ENCODE results near the gene BAK1.
"Not testable (repeated sequence)": the region's sequence is repeated elsewhere in the genome, so short reads cannot be mapped to it uniquely, and the experiment has no call there.

The BAK1 gene

DNA sequence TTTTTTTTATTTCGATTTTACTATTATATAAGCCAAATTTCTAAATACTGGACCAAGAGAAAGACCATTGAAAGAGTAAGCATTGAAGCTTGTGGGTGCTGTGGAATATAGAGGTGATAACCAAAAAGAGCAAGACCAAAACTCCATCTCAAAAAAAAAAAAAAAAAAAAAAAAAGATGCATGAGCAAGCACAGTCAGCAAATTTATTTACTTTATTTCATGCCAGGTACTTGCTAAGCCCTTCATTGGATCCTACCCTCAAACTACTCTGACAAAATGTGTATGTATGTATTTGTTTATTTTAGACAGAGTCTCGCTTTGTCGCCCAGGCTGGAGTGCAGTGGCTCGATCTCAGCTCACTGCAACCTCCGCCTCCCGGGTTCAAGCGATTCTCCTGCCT is 27.8 kb downstream of the BAK1 start:
- Histone ChIP-seq H3K9me3 (no peaks in the 10 kb centered on the region), H3K4me3 (ENCODE audit: low read depth, low read length) (no peak overlapping the region), H3K27me3 (no peaks in the 10 kb centered on the region), H3K36me3 (no peaks in the 10 kb centered on the region), H3K4me1 (peaks cover 4% of the 10 kb centered on the region; the same call in 1 of the 2 replicates)
- no peak for TF ChIP-seq CTCF (IDR thresholded peaks at IDR 0.05; ENCODE audit: low read depth, low read length)
- no peak for DNase-seq

GRCh38 chr6:33551538-33551937 is 28.5 kb downstream of the BAK1 start:
- H3K36me3 ChIP-seq = no peaks in the 10 kb centered on the region
- no peak for TF ChIP-seq CTCF (IDR thresholded peaks at IDR 0.05; ENCODE audit: low read depth, low read length)
- no peaks in the 10 kb centered on the region for H3K9me3 ChIP-seq
- DNase-seq = no peak
- peaks cover 4% of the 10 kb centered on the region; the same call in 1 of the 2 replicates for H3K4me1 ChIP-seq
- no peak overlapping the region for H3K4me3 ChIP-seq (ENCODE audit: low read depth, low read length)
- H3K27me3 ChIP-seq = no peaks in the 10 kb centered on the region

GRCh38 chr6:33549896-33550295 is 30.2 kb downstream of the BAK1 start:
- H3K27me3 ChIP-seq = no peaks in the 10 kb centered on the region
- no peak for DNase-seq
- no peaks in the 10 kb centered on the region for H3K9me3 ChIP-seq
- no peak for TF ChIP-seq CTCF (IDR thresholded peaks at IDR 0.05; ENCODE audit: low read depth, low read length)
- H3K36me3 ChIP-seq = no peaks in the 10 kb centered on the region
- H3K4me1 ChIP-seq = peaks cover 4% of the 10 kb centered on the region; the same call in 1 of the 2 replicates
- no peak overlapping the region for H3K4me3 ChIP-seq (ENCODE audit: low read depth, low read length)

- DNase-seq = no peak
Observed at GRCh38 chr6:33549196-33549595, 30.9 kb downstream of the BAK1 start.

DNA sequence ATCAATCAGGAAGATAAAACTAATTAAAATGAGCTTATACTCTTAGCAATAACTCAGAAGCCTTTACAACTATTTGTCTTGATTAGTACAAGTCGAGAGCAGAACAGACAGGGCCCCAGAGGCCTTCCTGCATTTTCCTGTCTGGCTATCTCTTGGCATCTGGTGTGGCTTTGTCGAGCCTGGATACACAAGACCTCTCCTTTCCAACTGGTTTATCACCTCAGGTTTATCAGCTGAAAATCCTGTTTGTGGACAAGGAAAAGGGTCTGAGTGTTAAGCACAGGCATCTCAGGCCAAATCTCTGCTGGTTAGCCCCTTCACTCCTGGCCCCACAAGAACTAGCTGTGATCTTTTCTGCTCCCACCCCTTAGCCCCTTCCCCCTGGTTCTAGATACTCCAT is 32.6 kb downstream of the BAK1 start:
- TF ChIP-seq CTCF (IDR thresholded peaks at IDR 0.05; ENCODE audit: low read depth, low read length) = no peak
- Histone ChIP-seq H3K9me3 (no peaks in the 10 kb centered on the region), H3K4me3 (ENCODE audit: low read depth, low read length) (no peak overlapping the region), H3K36me3 (no peaks in the 10 kb centered on the region), H3K4me1 (peaks cover 4% of the 10 kb centered on the region; the same call in 1 of the 2 replicates), H3K27me3 (no peaks in the 10 kb centered on the region)
- peak; percentile 37 for DNase-seq

More at GRCh38 chr6:33549196-33549595, 30.9 kb downstream of the BAK1 start:
- Histone ChIP-seq H3K27me3 (no peaks in the 10 kb centered on the region), H3K4me1 (peaks cover 4% of the 10 kb centered on the region; the same call in 1 of the 2 replicates), H3K36me3 (no peaks in the 10 kb centered on the region), H3K4me3 (ENCODE audit: low read depth, low read length) (no peak overlapping the region), H3K9me3 (no peaks in the 10 kb centered on the region)
- TF ChIP-seq CTCF (IDR thresholded peaks at IDR 0.05; ENCODE audit: low read depth, low read length) = no peak

GRCh38 chr6:33546766-33547165 is 33.3 kb downstream of the BAK1 start:
- Histone ChIP-seq H3K36me3 (no peaks in the 10 kb centered on the region), H3K4me1 (peaks cover 4% of the 10 kb centered on the region; the same call in 1 of the 2 replicates), H3K4me3 (ENCODE audit: low read depth, low read length) (no peak overlapping the region), H3K27me3 (no peaks in the 10 kb centered on the region), H3K9me3 (no peaks in the 10 kb centered on the region)
- DNase-seq = no peak
- TF ChIP-seq CTCF (IDR thresholded peaks at IDR 0.05; ENCODE audit: low read depth, low read length) = no peak

DNA sequence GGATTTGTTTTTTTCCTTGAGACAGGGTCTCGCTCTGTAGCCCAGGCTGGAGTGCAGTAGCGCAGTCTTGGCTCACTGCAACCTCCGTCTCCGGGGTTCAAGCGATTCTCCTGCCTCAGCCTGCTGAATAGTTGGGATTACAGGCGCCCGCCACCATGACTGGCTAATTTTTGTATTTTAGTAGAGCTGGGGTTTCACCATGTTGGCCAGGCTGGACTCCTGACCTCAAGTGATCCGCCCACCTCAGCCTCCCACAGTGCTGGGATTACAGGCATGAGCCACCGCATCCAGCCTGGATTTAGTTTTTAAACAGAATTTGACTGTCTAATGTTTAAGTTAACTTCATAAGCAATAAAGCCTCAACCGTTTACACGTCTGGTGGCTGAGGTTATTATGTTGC is 34.8 kb downstream of the BAK1 start:
- H3K36me3 ChIP-seq; H3K27me3 ChIP-seq; H3K4me1 ChIP-seq; H3K4me3 ChIP-seq (ENCODE audit: low read depth, low read length); H3K9me3 ChIP-seq; DNase-seq: not testable (repeated sequence)

Data from BE2C (cell line).